PC-9 (cell line): ENCODE measurements around the gene LAMB1. TPM values are rescaled to one million over a fixed set of nuclear protein-coding genes. Genes with fewer than 3 reads are reported as not detected.

Experiments used
- BruUV-seq: library from RNA; stranded (reverse); fragments of 400-500 nt; replicated peaks from 2 replicates; lab custom pipeline; 2021; lab: Mats Ljungman, UMichigan
- CTCF ChIA-PET: fragments of 300-600 bp; sonication (Branson Sonifier 250); formaldehyde crosslinking; loops from one replicate; lab custom pipeline; 2022; ENCODE audit warnings: antibody characterized with exemption; lab: Charles Lee
- POLR2A ChIA-PET: fragments of 300-600 bp; sonication (Branson Sonifier 250); formaldehyde crosslinking; loops from one replicate; lab custom pipeline; 2022; ENCODE audit warnings: antibody characterized with exemption; ENCODE audit not compliant: unreplicated experiment; lab: Charles Lee
- DNase-seq, 2 experiments: peaks; one replicate each; pipeline versions ENCODE4 v3.0.0 to v3.0.0-alpha.2; 2015 to 2022; ENCODE audit warnings: mixed read lengths in 1 of 2
- H2AFZ ChIP-seq: fragments of 200-600 bp; sonication (generic); 2 replicates; pipeline ENCODE4 v1.8.1; 2017; ENCODE audit warnings: antibody characterized with exemption
- H3F3A ChIP-seq: fragments of 200-600 bp; sonication (generic); 2 replicates; pipeline ENCODE4 v1.8.1; 2017; ENCODE audit warnings: antibody characterized with exemption, mild to moderate bottlenecking, low read depth; ENCODE audit not compliant: insufficient read depth
- H3K27ac ChIP-seq: fragments of 200-600 bp; sonication (generic); 2 replicates; pipeline ENCODE4 v1.6.1; 2016; ENCODE audit warnings: mixed run types
- H3K27me3 ChIP-seq: fragments of 200-600 bp; sonication (generic); 2 replicates; pipeline ENCODE4 v1.6.1; 2016; ENCODE audit warnings: low read depth, mixed run types; ENCODE audit not compliant: insufficient read depth
- H3K36me3 ChIP-seq: fragments of 200-600 bp; sonication (generic); 2 replicates; pipeline ENCODE4 v1.6.1; 2016; ENCODE audit warnings: low read depth, mixed run types
- H3K4me1 ChIP-seq: fragments of 200-600 bp; sonication (generic); replicated peaks from 2 replicates; pipeline ENCODE4 v1.6.1; 2016; ENCODE audit warnings: mixed run types; ENCODE audit not compliant: insufficient read depth
- H3K4me2 ChIP-seq: fragments of 200-600 bp; sonication (generic); 2 replicates; pipeline ENCODE4 v1.6.1; 2017; ENCODE audit warnings: mixed run types
- H3K4me3 ChIP-seq: fragments of 200-600 bp; sonication (generic); 2 replicates; pipeline ENCODE4 v1.6.1; 2016; ENCODE audit warnings: mixed run types
- H3K79me2 ChIP-seq: fragments of 200-600 bp; sonication (generic); 2 replicates; pipeline ENCODE4 v1.6.1; 2017; ENCODE audit warnings: low read depth, mixed run types
- H3K9me2 ChIP-seq: fragments of 200-600 bp; sonication (generic); 2 replicates; pipeline ENCODE4 v1.8.1; 2017; ENCODE audit warnings: mild to moderate bottlenecking; ENCODE audit not compliant: insufficient read depth
- H3K9me3 ChIP-seq: fragments of 200-600 bp; sonication (generic); 2 replicates; pipeline ENCODE4 v1.8.1; 2016; ENCODE audit warnings: low read depth; ENCODE audit not compliant: insufficient read depth
- H4K20me1 ChIP-seq: fragments of 200-600 bp; sonication (generic); 2 replicates; pipeline ENCODE4 v1.8.1; 2017; ENCODE audit not compliant: insufficient read depth
- CTCF ChIP-seq: fragments of 200-600 bp; sonication (generic); conservative IDR thresholded peaks from 2 replicates; pipeline ENCODE4 v1.6.1; 2017; ENCODE audit warnings: mixed run types, antibody characterized with exemption, mild to moderate bottlenecking, moderate library complexity
- EZH2 ChIP-seq: fragments of 200-600 bp; sonication (generic); IDR thresholded peaks from 2 replicates; pipeline ENCODE4 v1.8.0; 2017; ENCODE audit warnings: antibody characterized with exemption, low read depth
- intact Hi-C: fragments of 100-400 bp; cut with micrococcal nuclease; formaldehyde crosslinking; loops from one replicate; pipeline ENCODE4 v1.10.0; 2022; ENCODE audit not compliant: unreplicated experiment
- total RNA-seq: library from RNA; stranded (reverse); gene quantifications from 2 replicates; pipeline ENCODE4 v1.2.3, GENCODE V29; 2021

LAMB1 gene
- total RNA-seq, 1 experiment from 2014 or later, result 236 TPM

DNA sequence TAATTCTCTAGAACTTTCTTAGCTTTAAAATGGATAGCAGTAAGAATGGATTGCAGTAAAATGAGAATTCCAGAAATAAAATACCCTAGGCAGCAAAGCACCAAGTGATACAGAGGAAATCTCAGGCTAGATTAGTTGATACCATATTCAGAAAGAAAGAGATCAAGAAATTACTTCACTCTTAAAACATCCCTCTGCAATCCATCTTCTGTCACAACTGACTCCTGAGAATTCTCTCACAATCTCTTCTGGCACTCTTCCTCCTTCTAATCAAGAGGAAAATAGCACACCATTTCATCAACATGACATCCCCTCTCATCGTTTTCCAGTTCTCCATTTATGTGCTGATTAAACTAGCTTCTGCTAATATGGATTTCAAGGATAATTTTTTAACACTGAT lies 42.2 kb upstream of the LAMB1 start:
- Histone ChIP-seq H3K9me2 (no peaks in the 10 kb centered on the region), H3K27ac (no peak overlapping the region), H3K4me1 (no peaks in the 10 kb centered on the region), H4K20me1 (no peaks in the 10 kb centered on the region), H3F3A (no peaks in the 10 kb centered on the region), H3K9me3 (no peaks in the 10 kb centered on the region), H2AFZ (no peak overlapping the region), H3K27me3 (no peaks in the 10 kb centered on the region), H3K36me3 (no peaks in the 10 kb centered on the region), H3K4me2 (no peak overlapping the region), H3K4me3 (no peak overlapping the region), H3K79me2 (no peaks in the 10 kb centered on the region)
- CTCF ChIA-PET, result interaction anchor here (0.7 kb wide), 1 partner anchor 31 kb away, joined by 16 read pairs; no protein-coding TSS in a partner anchor
- TF ChIP-seq EZH2 (no peak), CTCF (no peak)
- no TSS peak for BruUV-seq
- intact Hi-C loops, result no loop called here
- no peak for DNase-seq
- POLR2A ChIA-PET, result interaction anchor here (0.6 kb wide), 1 partner anchor 14 kb away, joined by 21 read pairs; no protein-coding TSS in a partner anchor

- BruUV-seq, result no TSS peak
- Histone ChIP-seq H2AFZ (no peak overlapping the region), H3K4me3 (no peak overlapping the region), H3K4me2 (no peak overlapping the region), H3F3A (no peaks in the 10 kb centered on the region), H3K36me3 (no peaks in the 10 kb centered on the region), H4K20me1 (no peaks in the 10 kb centered on the region), H3K9me3 (no peaks in the 10 kb centered on the region), H3K79me2 (no peaks in the 10 kb centered on the region), H3K27me3 (no peaks in the 10 kb centered on the region), H3K4me1 (no peaks in the 10 kb centered on the region), H3K27ac (no peak overlapping the region), H3K9me2 (no peaks in the 10 kb centered on the region)
- ChIA-PET POLR2A (no interaction called here), CTCF (no interaction called here)
- TF ChIP-seq CTCF, result no peak
- no peak for TF ChIP-seq EZH2
- intact Hi-C loops, result no loop called here
- DNase-seq, result no peak
Observed at GRCh38 chr7:108044345-108044744, 41.4 kb upstream of the LAMB1 start.

GRCh38 chr7:108038986-108039385 lies 36.0 kb upstream of the LAMB1 start:
- intact Hi-C loops, result no loop called here
- H3K9me3 ChIP-seq, result no peaks in the 10 kb centered on the region
- no peak overlapping the region for H3K27ac ChIP-seq
- no peaks in the 10 kb centered on the region for H3K36me3 ChIP-seq
- no peak overlapping the region for H2AFZ ChIP-seq
- ChIA-PET POLR2A (interaction anchor here (0.7 kb wide), 1 partner anchor 60 kb away, joined by 12 read pairs; no protein-coding TSS in a partner anchor), CTCF (no interaction called here)
- no peaks in the 10 kb centered on the region for H3K79me2 ChIP-seq
- no peaks in the 10 kb centered on the region for H4K20me1 ChIP-seq
- DNase-seq, result no peak
- H3K9me2 ChIP-seq, result no peaks in the 10 kb centered on the region; the same call in 1 of the 2 replicates
- no peak for TF ChIP-seq CTCF
- TF ChIP-seq EZH2, result no peak
- H3K4me3 ChIP-seq, result no peak overlapping the region
- no peaks in the 10 kb centered on the region for H3K27me3 ChIP-seq
- no TSS peak for BruUV-seq
- no peak overlapping the region for H3K4me2 ChIP-seq
- H3F3A ChIP-seq, result no peaks in the 10 kb centered on the region
- H3K4me1 ChIP-seq, result no peaks in the 10 kb centered on the region
